DOHH2 (cell line): ENCODE measurements around the gene NNT.

ENCODE experiments used
- H3F3A ChIP-seq: fragments of 200-600 bp; sonication (generic), shearing (Covaris generic); 2 replicates; pipeline ENCODE4 v1.6.0; 2016; ENCODE audit warnings: antibody characterized with exemption, mild to moderate bottlenecking; ENCODE audit not compliant: control insufficient read depth, insufficient read depth
- H3K27ac ChIP-seq: fragments of 200-600 bp; sonication (generic); 2 replicates; pipeline ENCODE4 v1.5.1; 2014; ENCODE audit warnings: low read depth, mild to moderate bottlenecking, low read length, moderate library complexity
- H3K27me3 ChIP-seq: fragments of 200-600 bp; sonication (generic); 2 replicates; pipeline ENCODE4 v1.6.1; 2014; ENCODE audit warnings: mild to moderate bottlenecking, low read length, mixed read lengths; ENCODE audit not compliant: control insufficient read depth
- H3K36me3 ChIP-seq: fragments of 200-600 bp; sonication (generic); 2 replicates; pipeline ENCODE4 v1.6.1; 2014; ENCODE audit warnings: mild to moderate bottlenecking, low read length, moderate library complexity, mixed read lengths; ENCODE audit not compliant: control insufficient read depth
- H3K4me1 ChIP-seq: fragments of 200-600 bp; sonication (generic); 2 replicates; pipeline ENCODE4 v1.6.1; 2014; ENCODE audit warnings: mild to moderate bottlenecking, low read length, mixed read lengths; ENCODE audit not compliant: control insufficient read depth
- H3K4me2 ChIP-seq: fragments of 200-600 bp; sonication (generic); 2 replicates; pipeline ENCODE4 v1.6.0; 2014; ENCODE audit warnings: mild to moderate bottlenecking, low read length, moderate library complexity
- H3K4me3 ChIP-seq: fragments of 200-600 bp; sonication (generic); 2 replicates; pipeline ENCODE4 v1.5.1; 2014; ENCODE audit warnings: mild to moderate bottlenecking, low read length, mixed read lengths
- H3K79me2 ChIP-seq: fragments of 200-600 bp; sonication (generic); 2 replicates; pipeline ENCODE4 v1.6.1; 2014; ENCODE audit warnings: mild to moderate bottlenecking, low read length, mixed read lengths; ENCODE audit not compliant: control insufficient read depth
- H3K9me2 ChIP-seq: fragments of 200-600 bp; sonication (generic); replicated peaks from 2 replicates; pipeline ENCODE4 v1.6.1; 2014; ENCODE audit warnings: mild to moderate bottlenecking, low read length, mixed read lengths; ENCODE audit not compliant: control insufficient read depth
- H3K9me3 ChIP-seq: fragments of 200-600 bp; sonication (generic); 2 replicates; pipeline ENCODE4 v1.6.1; 2014; ENCODE audit warnings: antibody characterized with exemption, low read length, mixed read lengths; ENCODE audit not compliant: control insufficient read depth, insufficient read depth
- H4K20me1 ChIP-seq: fragments of 200-600 bp; sonication (generic); 2 replicates; pipeline ENCODE4 v1.6.0; 2014; ENCODE audit warnings: low read depth, mild to moderate bottlenecking, antibody characterized with exemption, low read length, moderate library complexity; ENCODE audit not compliant: control insufficient read depth, insufficient read depth
- EZH2phosphoT487 ChIP-seq: fragments of 200-600 bp; sonication (generic); IDR thresholded peaks from 2 replicates; pipeline ENCODE4 v1.6.1; 2017; ENCODE audit warnings: borderline replicate concordance, mild to moderate bottlenecking, antibody characterized with exemption, low read length, moderate library complexity, mixed read lengths
- TF ChIP-seq, protein P1 (sequence below): fragments of 200-600 bp; sonication (generic); IDR thresholded peaks from one replicate; pipeline ENCODE4 v1.5.1; 2014; ENCODE audit warnings: antibody characterized with exemption, mild to moderate bottlenecking, low read depth, low read length; ENCODE audit not compliant: poor library complexity, severe bottlenecking

The NNT gene

DNA sequence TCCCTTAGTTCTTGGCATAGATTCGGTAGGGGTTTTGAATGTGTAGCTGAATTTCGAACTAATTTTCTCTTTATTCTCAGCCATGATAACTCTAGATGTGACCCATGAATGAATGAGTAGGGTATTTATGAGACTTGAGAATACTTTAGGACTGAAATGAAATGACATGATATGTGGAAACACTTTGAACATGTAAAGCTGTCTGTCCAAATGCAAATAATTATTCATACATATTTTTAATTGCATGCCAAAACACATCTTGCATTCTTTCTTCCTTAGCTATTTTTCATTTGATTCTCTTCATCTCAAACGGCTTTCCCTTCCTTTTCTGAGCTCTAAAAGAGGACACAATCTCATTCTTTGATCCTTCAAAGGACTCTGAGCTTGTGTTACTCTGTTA is 3.4 kb downstream of the NNT start:
- Histone ChIP-seq H3K4me3 (no peak overlapping the region), H3K9me2 (no peaks in the 10 kb centered on the region), H3K27ac (no peak overlapping the region), H3K4me2 (no peak overlapping the region), H3K36me3 (peaks cover 34% of the 10 kb centered on the region), H4K20me1 (no peaks in the 10 kb centered on the region), H3K4me1 (peaks cover 20% of the 10 kb centered on the region), H3K27me3 (no peaks in the 10 kb centered on the region), H3K79me2 (peaks cover 51% of the 10 kb centered on the region), H3K9me3 (no peaks in the 10 kb centered on the region), H3F3A (no peaks in the 10 kb centered on the region)
- TF ChIP-seq EZH2phosphoT487, result no peak
- TF ChIP-seq, protein P1, sequence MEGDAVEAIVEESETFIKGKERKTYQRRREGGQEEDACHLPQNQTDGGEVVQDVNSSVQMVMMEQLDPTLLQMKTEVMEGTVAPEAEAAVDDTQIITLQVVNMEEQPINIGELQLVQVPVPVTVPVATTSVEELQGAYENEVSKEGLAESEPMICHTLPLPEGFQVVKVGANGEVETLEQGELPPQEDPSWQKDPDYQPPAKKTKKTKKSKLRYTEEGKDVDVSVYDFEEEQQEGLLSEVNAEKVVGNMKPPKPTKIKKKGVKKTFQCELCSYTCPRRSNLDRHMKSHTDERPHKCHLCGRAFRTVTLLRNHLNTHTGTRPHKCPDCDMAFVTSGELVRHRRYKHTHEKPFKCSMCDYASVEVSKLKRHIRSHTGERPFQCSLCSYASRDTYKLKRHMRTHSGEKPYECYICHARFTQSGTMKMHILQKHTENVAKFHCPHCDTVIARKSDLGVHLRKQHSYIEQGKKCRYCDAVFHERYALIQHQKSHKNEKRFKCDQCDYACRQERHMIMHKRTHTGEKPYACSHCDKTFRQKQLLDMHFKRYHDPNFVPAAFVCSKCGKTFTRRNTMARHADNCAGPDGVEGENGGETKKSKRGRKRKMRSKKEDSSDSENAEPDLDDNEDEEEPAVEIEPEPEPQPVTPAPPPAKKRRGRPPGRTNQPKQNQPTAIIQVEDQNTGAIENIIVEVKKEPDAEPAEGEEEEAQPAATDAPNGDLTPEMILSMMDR, result no peak

DNA sequence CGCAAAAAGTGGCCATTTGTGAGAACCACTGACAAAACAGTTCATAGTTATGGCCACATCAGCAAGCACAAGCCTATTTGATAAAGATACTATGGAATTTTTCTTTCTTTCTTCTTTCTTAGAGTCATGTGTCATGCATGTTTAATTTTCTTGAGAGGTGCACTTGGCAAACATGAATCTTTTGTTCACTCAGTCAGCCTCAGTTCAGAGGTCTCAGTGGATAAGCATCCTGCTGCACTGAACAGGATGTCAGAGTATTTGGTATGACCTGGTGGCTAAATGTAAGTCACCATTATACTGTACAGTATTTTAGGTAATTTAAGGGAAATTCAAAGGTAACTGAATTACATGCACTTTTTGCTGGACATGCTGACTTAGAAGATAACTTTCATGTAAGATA is 5.4 kb downstream of the NNT start:
- H3K9me2 ChIP-seq, result no peaks in the 10 kb centered on the region
- no peaks in the 10 kb centered on the region for H3K9me3 ChIP-seq
- H3K4me2 ChIP-seq, result no peak overlapping the region
- no peaks in the 10 kb centered on the region for H3K27me3 ChIP-seq
- H3K4me3 ChIP-seq, result no peak overlapping the region
- H3F3A ChIP-seq, result no peaks in the 10 kb centered on the region
- no peaks in the 10 kb centered on the region for H4K20me1 ChIP-seq
- H3K4me1 ChIP-seq, result peaks cover 14% of the 10 kb centered on the region
- H3K36me3 ChIP-seq, result peaks cover 54% of the 10 kb centered on the region
- H3K27ac ChIP-seq, result no peak overlapping the region
- peaks cover 32% of the 10 kb centered on the region for H3K79me2 ChIP-seq
- TF ChIP-seq, protein P1, result no peak
- TF ChIP-seq EZH2phosphoT487, result no peak

DNA sequence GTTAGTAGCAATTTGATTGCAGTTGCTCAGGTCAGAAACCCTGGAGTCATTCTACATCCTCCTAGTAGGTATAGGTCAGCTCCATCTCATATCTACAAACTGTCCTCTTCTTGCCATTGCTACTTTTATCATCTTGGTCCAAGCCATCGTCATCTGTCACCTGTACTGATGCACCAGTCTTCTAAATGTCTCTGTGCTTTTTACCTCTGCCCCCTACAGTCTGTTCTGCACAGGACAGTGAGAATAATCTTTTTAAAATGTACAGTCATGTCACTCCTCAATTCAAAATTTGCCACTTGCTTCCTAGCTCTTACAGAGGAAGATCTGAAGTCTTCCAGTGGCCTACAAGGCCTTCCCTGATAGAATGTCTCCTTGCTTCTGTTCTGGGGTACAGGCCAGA is 6.8 kb downstream of the NNT start:
- Histone ChIP-seq H3K36me3 (peaks cover 58% of the 10 kb centered on the region), H3K4me2 (no peak overlapping the region), H3K9me2 (no peaks in the 10 kb centered on the region), H3K9me3 (no peaks in the 10 kb centered on the region), H3K4me3 (no peak overlapping the region), H3K79me2 (peaks cover 19% of the 10 kb centered on the region), H3F3A (no peaks in the 10 kb centered on the region), H4K20me1 (no peaks in the 10 kb centered on the region), H3K27ac (no peak overlapping the region), H3K4me1 (peaks cover under 1% of the 10 kb centered on the region; the same call in 1 of the 2 replicates), H3K27me3 (no peaks in the 10 kb centered on the region)
- TF ChIP-seq, protein P1, result peak; percentile 52
- no peak for TF ChIP-seq EZH2phosphoT487
